GM23248 (cell line): ENCODE results near the gene MYO9A.

ENCODE experiments used
- EZH2 ChIP-seq: fragments of 200-600 bp; sonication (generic); IDR thresholded peaks from 2 replicates; pipeline ENCODE4 v1.6.1; 2018; ENCODE audit warnings: antibody characterized with exemption, mild to moderate bottlenecking; ENCODE audit not compliant: insufficient read depth, poor library complexity, severe bottlenecking
- EZH2phosphoT487 ChIP-seq: fragments of 200-600 bp; sonication (generic); IDR thresholded peaks from 2 replicates; pipeline ENCODE4 v1.6.1; 2018; ENCODE audit warnings: antibody characterized with exemption, moderate library complexity, mild to moderate bottlenecking, low read depth; ENCODE audit not compliant: insufficient read depth

DNA sequence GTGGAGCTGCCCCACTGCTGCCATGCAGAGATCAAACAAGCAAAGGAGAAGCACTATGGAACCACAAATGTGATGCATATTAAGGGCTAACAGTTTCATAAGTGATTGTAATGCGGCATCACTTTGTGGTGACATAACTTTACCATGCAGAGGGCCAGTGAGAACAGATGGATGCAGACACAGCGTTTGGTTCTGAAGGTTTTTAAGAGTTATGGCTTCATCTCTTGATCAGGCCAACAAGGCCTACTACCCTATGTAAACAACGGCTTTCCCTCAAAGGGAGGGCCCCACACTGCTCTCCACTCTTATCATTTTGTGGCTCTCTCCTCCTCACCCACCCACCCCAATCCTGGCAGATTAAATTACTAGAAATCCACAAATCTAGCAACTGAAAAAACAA lies 294.1 kb downstream of the MYO9A start:
- TF ChIP-seq EZH2phosphoT487 = no peak
- no peak for TF ChIP-seq EZH2
